IMR-90 (cell line): ENCODE results near the gene PIK3R5. TPM values are rescaled to one million over a fixed set of nuclear protein-coding genes. Genes with fewer than 3 reads are reported as not detected.

ENCODE experiments used
- ATAC-seq: fragments of 200-7000 bp; cut with Tn5 transposase; 2 replicates; pipeline ENCODE4 v1.9.1; 2020; ENCODE audit warnings: low read depth, mild to moderate bottlenecking, moderate library complexity
- BruUV-seq: library from RNA; stranded (reverse); fragments of 400-500 nt; replicated peaks from 2 replicates; lab custom pipeline; 2021; lab: Mats Ljungman, UMichigan
- CTCF ChIA-PET: fragments of 300-600 bp; formaldehyde crosslinking; extraction: SDS; loops from one replicate; lab custom pipeline; 2021; ENCODE audit warnings: antibody characterized with exemption; lab: Yijun Ruan, JAX
- POLR2A ChIA-PET: fragments of 300-600 bp; sonication (Branson Sonifier 250); formaldehyde crosslinking; loops from one replicate; lab custom pipeline; 2022; ENCODE audit warnings: antibody characterized with exemption; ENCODE audit not compliant: unreplicated experiment; lab: Charles Lee
- DNase-seq: peaks from one replicate; pipeline ENCODE4 v3.0.0; 2013
- H2AFZ ChIP-seq: replicated peaks from 2 replicates; pipeline ENCODE3; 2013; ENCODE audit warnings: low read length, mild to moderate bottlenecking; ENCODE audit not compliant: poor library complexity
- H2AK5ac ChIP-seq: 2 replicates; pipeline ENCODE4 v1.6.1; 2013; ENCODE audit warnings: low read depth, low read length, inconsistent platforms
- H2AK9ac ChIP-seq: replicated peaks from 2 replicates; pipeline ENCODE3; 2013; ENCODE audit warnings: mild to moderate bottlenecking, low read depth, low read length, moderate library complexity; ENCODE audit not compliant: poor library complexity
- H2BK120ac ChIP-seq: 2 replicates; pipeline ENCODE4 v1.6.1; 2013; ENCODE audit warnings: low read depth, low read length, inconsistent platforms
- H2BK15ac ChIP-seq: 3 replicates; pipeline ENCODE4 v1.6.1; 2013; ENCODE audit warnings: low read depth, low read length, inconsistent platforms
- H2BK20ac ChIP-seq: 2 replicates; pipeline ENCODE4 v1.6.1; 2013; ENCODE audit warnings: low read depth, mild to moderate bottlenecking, inconsistent platforms, low read length, moderate library complexity
- H2BK5ac ChIP-seq: 2 replicates; pipeline ENCODE4 v1.6.1; 2013; ENCODE audit warnings: mild to moderate bottlenecking, low read depth, low read length, inconsistent platforms; ENCODE audit not compliant: poor library complexity, severe bottlenecking
- H3K14ac ChIP-seq: replicated peaks from 2 replicates; pipeline ENCODE4 v1.6.1; 2013; ENCODE audit warnings: low read depth, low read length, inconsistent platforms
- H3K18ac ChIP-seq: 2 replicates; pipeline ENCODE4 v1.6.1; 2013; ENCODE audit warnings: low read depth, low read length, control low read depth
- H3K23ac ChIP-seq: 2 replicates; pipeline ENCODE4 v1.6.1; 2013; ENCODE audit warnings: low read depth, low read length, inconsistent platforms
- H3K27ac ChIP-seq: 2 replicates; pipeline ENCODE4 v1.5.1; 2013; ENCODE audit warnings: mild to moderate bottlenecking, control low read depth, low read length; ENCODE audit not compliant: insufficient read depth
- H3K27me3 ChIP-seq: 2 replicates; pipeline ENCODE4 v1.6.1; 2013; ENCODE audit warnings: low read length; ENCODE audit not compliant: control insufficient read depth, insufficient read depth
- H3K36me3 ChIP-seq: 2 replicates; pipeline ENCODE4 v1.6.1; 2013; ENCODE audit warnings: low read length, mixed read lengths; ENCODE audit not compliant: control insufficient read depth, insufficient read depth
- H3K4ac ChIP-seq: 2 replicates; pipeline ENCODE4 v1.6.1; 2013; ENCODE audit warnings: low read depth, low read length, inconsistent platforms
- H3K4me1 ChIP-seq: 2 replicates; pipeline ENCODE4 v1.6.1; 2013; ENCODE audit warnings: low read length, mixed read lengths; ENCODE audit not compliant: control insufficient read depth, insufficient read depth
- H3K4me2 ChIP-seq: 2 replicates; pipeline ENCODE4 v1.6.1; 2013; ENCODE audit warnings: low read depth, mild to moderate bottlenecking, control low read depth, low read length, moderate library complexity
- H3K4me3 ChIP-seq: 2 replicates; pipeline ENCODE4 v1.5.1; 2013; ENCODE audit warnings: low read depth, mild to moderate bottlenecking, control low read depth, low read length, moderate library complexity; ENCODE audit not compliant: insufficient read depth
- H3K56ac ChIP-seq: 2 replicates; pipeline ENCODE4 v1.6.1; 2013; ENCODE audit warnings: low read length, inconsistent platforms; ENCODE audit not compliant: insufficient read depth; ENCODE audit errors: extremely low read depth
- H3K79me1 ChIP-seq, 2 experiments: 2 replicates each; pipeline ENCODE4 v1.6.1; 2013; ENCODE audit warnings: low read length in 2 of 2, inconsistent platforms in 1 of 2, low read depth in 1 of 2
- H3K9ac ChIP-seq: 2 replicates; pipeline ENCODE4 v1.6.1; 2013; ENCODE audit warnings: low read depth, low read length, control low read depth
- H3K9me1 ChIP-seq: 2 replicates; pipeline ENCODE4 v1.6.1; 2013; ENCODE audit warnings: low read length, inconsistent platforms; ENCODE audit not compliant: insufficient read depth
- H3K9me3 ChIP-seq: 2 replicates; pipeline ENCODE4 v1.6.1; 2013; ENCODE audit warnings: low read length; ENCODE audit not compliant: control insufficient read depth, insufficient read depth
- H4K20me1 ChIP-seq: 2 replicates; pipeline ENCODE4 v1.6.1; 2013; ENCODE audit warnings: low read length, inconsistent platforms; ENCODE audit not compliant: insufficient read depth
- H4K5ac ChIP-seq: 2 replicates; pipeline ENCODE4 v1.6.1; 2013; ENCODE audit warnings: mild to moderate bottlenecking, low read depth, low read length, control low read depth
- H4K8ac ChIP-seq, 2 experiments: 2 replicates each; pipeline ENCODE4 v1.6.1; 2013; ENCODE audit warnings: low read depth in 2 of 2, low read length in 2 of 2, control low read depth in 1 of 2, inconsistent platforms in 1 of 2
- H4K91ac ChIP-seq: 2 replicates; pipeline ENCODE4 v1.6.1; 2013; ENCODE audit warnings: low read depth, low read length, inconsistent platforms; ENCODE audit not compliant: insufficient read depth
- CEBPB ChIP-seq: IDR thresholded peaks from 2 replicates; pipeline ENCODE4 v1.6.1; 2012; ENCODE audit warnings: low read depth, low read length, improper control_type of control experiment
- ELK1 ChIP-seq: fragments of 150-350 bp; IDR thresholded peaks from 2 replicates; pipeline ENCODE4 v1.6.1; 2016; ENCODE audit warnings: low read depth, mild to moderate bottlenecking, low read length, moderate library complexity, borderline replicate concordance
- FOS ChIP-seq: fragments of 150-350 bp; IDR thresholded peaks from 2 replicates; pipeline ENCODE4 v1.6.1; 2016; ENCODE audit warnings: low read depth, low read length
- MAFK ChIP-seq: IDR thresholded peaks from 2 replicates; pipeline ENCODE4 v1.6.1; 2012; ENCODE audit warnings: low read depth, low read length, improper control_type of control experiment
- MXI1 ChIP-seq: IDR thresholded peaks from 2 replicates; pipeline ENCODE4 v1.6.1; 2012; ENCODE audit warnings: low read depth, mild to moderate bottlenecking, low read length, moderate library complexity, borderline replicate concordance
- NFE2L2 ChIP-seq: fragments of 150-350 bp; IDR thresholded peaks from 2 replicates; pipeline ENCODE4 v1.6.1; 2016; ENCODE audit warnings: low read depth, mild to moderate bottlenecking, low read length
- RAD21 ChIP-seq: IDR thresholded peaks from 2 replicates; pipeline ENCODE4 v1.6.1; 2012; ENCODE audit warnings: low read length, improper control_type of control experiment
- RCOR1 ChIP-seq: IDR thresholded peaks from 2 replicates; pipeline ENCODE4 v1.6.1; 2012; ENCODE audit warnings: mild to moderate bottlenecking, low read length, improper control_type of control experiment; ENCODE audit not compliant: insufficient replicate concordance
- RFX5 ChIP-seq: IDR thresholded peaks from 2 replicates; pipeline ENCODE4 v1.8.0; 2012; ENCODE audit warnings: low read depth, mild to moderate bottlenecking, low read length, moderate library complexity
- SMC3 ChIP-seq: fragments of 150-350 bp; IDR thresholded peaks from 2 replicates; pipeline ENCODE4 v1.6.1; 2016; ENCODE audit warnings: low read depth, mild to moderate bottlenecking, antibody characterized with exemption, low read length, moderate library complexity
- USF2 ChIP-seq: fragments of 150-350 bp; IDR thresholded peaks from 2 replicates; pipeline ENCODE4 v1.6.1; 2017; ENCODE audit warnings: mild to moderate bottlenecking, antibody characterized with exemption, low read length, low read depth
- whole genome bisulfite sequencing, 2 experiments: methylation state at CpG; one replicate each; pipeline versions ENCODE4 v1.1.5 to v1.1.7; 2013; ENCODE audit warnings: missing lambda C conversion rate in 2 of 2; ENCODE audit not compliant: insufficient read length in 1 of 2; ENCODE audit errors: extremely low coverage in 2 of 2; 5-methylcytosine and 5-hydroxymethylcytosine counted together
- dilution Hi-C: fragments of 300-500 bp; cut with HindIII; formaldehyde crosslinking; loops from one replicate; pipeline ENCODE4 v1.14.3; 2018; ENCODE audit warnings: low sequenced_read_pairs; ENCODE audit not compliant: unreplicated experiment
- in situ Hi-C: fragments of 300-500 bp; cut with MboI; formaldehyde crosslinking; loops from 3 replicates; pipeline ENCODE4 v1.14.3; 2019; ENCODE audit warnings: low sequenced_read_pairs, inconsistent platforms, mixed read lengths
- intact Hi-C: fragments of 100-400 bp; cut with micrococcal nuclease; formaldehyde crosslinking; loops from 2 replicates; pipeline ENCODE4 v1.10.0; 2022
- polyA plus RNA-seq, 3 experiments: library from polyadenylated mRNA; depleted of rRNA; stranded (reverse); fragments of >200 nt; gene quantifications; 2 replicates each; pipeline ENCODE4 v1.2.3, GENCODE V29; 2012; ENCODE audit warnings: low replicate concordance in 1 of 3
- total RNA-seq: library from RNA; depleted of rRNA; stranded (reverse); fragments of >200 nt; gene quantifications from 2 replicates; pipeline ENCODE4 v1.2.3, GENCODE V29; 2012
- TF ChIP-seq, protein P1 (sequence below): conservative IDR thresholded peaks from 2 replicates; pipeline ENCODE4 v1.5.1; 2012; ENCODE audit warnings: mild to moderate bottlenecking, low read depth, low read length, improper control_type of control experiment

The PIK3R5 gene
- total and polyA plus RNA-seq, 2 of the 4 experiments (the other 2 are of a cell fraction), result not detected

- H4K5ac ChIP-seq, result no peak overlapping the region
- H3K27ac ChIP-seq, result no peak overlapping the region
- H3K9me1 ChIP-seq, result no peaks in the 10 kb centered on the region
- H2BK20ac ChIP-seq, result no peak overlapping the region
- H3K36me3 ChIP-seq, result no peaks in the 10 kb centered on the region
- ChIA-PET POLR2A (no interaction called here), CTCF (no interaction called here)
- no peak overlapping the region for H2AK9ac ChIP-seq
- no peak overlapping the region for H2BK15ac ChIP-seq
- H3K23ac ChIP-seq, result no peak overlapping the region
- no peaks in the 10 kb centered on the region for H3K79me1 ChIP-seq
- no peak overlapping the region for H2BK5ac ChIP-seq
- H3K27me3 ChIP-seq, result peaks cover 17% of the 10 kb centered on the region
- H3K18ac ChIP-seq, result no peak overlapping the region
- no peak overlapping the region for H3K56ac ChIP-seq
- no peak overlapping the region for H3K4ac ChIP-seq
- ATAC-seq (no peak), DNase-seq (no peak)
- H4K20me1 ChIP-seq, result no peaks in the 10 kb centered on the region
- no peaks in the 10 kb centered on the region for H3K4me1 ChIP-seq
- no peak overlapping the region for H2AK5ac ChIP-seq
- intact Hi-C loops (no loop called here), dilution Hi-C loops (no loop called here), in situ Hi-C loops (no loop called here)
- H3K9ac ChIP-seq, result no peak overlapping the region
- H3K4me3 ChIP-seq, result no peak overlapping the region
- BruUV-seq, result no TSS peak
- no peak overlapping the region for H4K91ac ChIP-seq
- no peak overlapping the region for H3K4me2 ChIP-seq
- H4K8ac ChIP-seq, result no peak overlapping the region
- TF ChIP-seq FOS, result no peak
- TF ChIP-seq, protein P1, sequence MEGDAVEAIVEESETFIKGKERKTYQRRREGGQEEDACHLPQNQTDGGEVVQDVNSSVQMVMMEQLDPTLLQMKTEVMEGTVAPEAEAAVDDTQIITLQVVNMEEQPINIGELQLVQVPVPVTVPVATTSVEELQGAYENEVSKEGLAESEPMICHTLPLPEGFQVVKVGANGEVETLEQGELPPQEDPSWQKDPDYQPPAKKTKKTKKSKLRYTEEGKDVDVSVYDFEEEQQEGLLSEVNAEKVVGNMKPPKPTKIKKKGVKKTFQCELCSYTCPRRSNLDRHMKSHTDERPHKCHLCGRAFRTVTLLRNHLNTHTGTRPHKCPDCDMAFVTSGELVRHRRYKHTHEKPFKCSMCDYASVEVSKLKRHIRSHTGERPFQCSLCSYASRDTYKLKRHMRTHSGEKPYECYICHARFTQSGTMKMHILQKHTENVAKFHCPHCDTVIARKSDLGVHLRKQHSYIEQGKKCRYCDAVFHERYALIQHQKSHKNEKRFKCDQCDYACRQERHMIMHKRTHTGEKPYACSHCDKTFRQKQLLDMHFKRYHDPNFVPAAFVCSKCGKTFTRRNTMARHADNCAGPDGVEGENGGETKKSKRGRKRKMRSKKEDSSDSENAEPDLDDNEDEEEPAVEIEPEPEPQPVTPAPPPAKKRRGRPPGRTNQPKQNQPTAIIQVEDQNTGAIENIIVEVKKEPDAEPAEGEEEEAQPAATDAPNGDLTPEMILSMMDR, result no peak
- TF ChIP-seq SMC3, result no peak
- TF ChIP-seq NFE2L2, result no peak
- no peak for TF ChIP-seq CEBPB
- no peak for TF ChIP-seq RFX5
- no peak for TF ChIP-seq ELK1
- no peak for TF ChIP-seq RAD21
- TF ChIP-seq MAFK, result no peak
- no peak for TF ChIP-seq USF2
- no peak for TF ChIP-seq MXI1
- no peak for TF ChIP-seq RCOR1
- H2AFZ ChIP-seq, result no peak overlapping the region
- WGBS, 2 experiments, result no CpG with 5 or more reads among the region's 4 CpGs
- no peak overlapping the region for H2BK120ac ChIP-seq
- no peak overlapping the region for H3K14ac ChIP-seq
- H3K9me3 ChIP-seq, result no peaks in the 10 kb centered on the region
Observed at GRCh38 chr17:9009096-9009495, 43.6 kb upstream of the PIK3R5 start.
